ENCODE measurements around the gene ARHGAP27.

DNA sequence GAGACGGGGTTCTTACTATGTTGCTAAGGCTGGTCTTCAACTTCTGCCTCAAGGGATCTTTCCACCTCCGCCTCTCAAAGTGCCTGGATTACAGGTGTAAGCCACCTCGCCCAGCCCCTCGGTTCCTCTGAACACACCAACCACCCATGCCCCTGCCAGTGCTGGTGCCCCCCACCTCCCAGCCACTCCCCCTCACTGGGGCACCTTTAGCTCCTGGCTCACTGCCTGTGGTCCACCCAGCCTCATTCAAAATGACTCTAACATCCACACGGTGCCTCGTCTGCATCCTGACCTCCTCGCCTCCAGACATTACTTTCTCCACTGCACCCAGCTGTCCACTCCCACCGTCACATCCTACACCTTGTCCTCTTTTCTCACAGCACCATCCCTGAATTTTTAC lies 55.3 kb downstream of the ARHGAP27 start:
- TF ChIP-seq EZH2 (IDR thresholded peaks at IDR 0.05; ENCODE audit: borderline replicate concordance, low read depth, low read length, poor library complexity, severe bottlenecking) (no peak), CTCF (conservative IDR thresholded peaks at IDR 0.05; ENCODE audit: low read depth, low read length) (no peak)
